Esophagus muscularis mucosa (tissue), 4 donors: Measurements from ENCODE around the gene FAM222A. TPM values are rescaled to one million over a fixed set of nuclear protein-coding genes. Genes with fewer than 3 reads are reported as not detected.

ENCODE experiments used
- DNase-seq: peaks from one replicate; pipeline ENCODE4 v3.0.0-alpha.2; 2017; ENCODE audit errors: extremely low spot score
- H3K27ac ChIP-seq, 4 donors: fragments of 200-600 bp; sonication (generic); replicated peaks in 1 of 4; 1 replicate in 3 of 4; 2 replicates in 1 of 4; pipeline ENCODE4 v1.5.1; 2016 to 2019; ENCODE audit warnings: mild to moderate bottlenecking in 1 of 4
- H3K27me3 ChIP-seq, 4 donors: fragments of 200-600 bp; sonication (generic); one replicate each; pipeline versions ENCODE4 v1.5.1 to v1.6.0; 2016 to 2019
- H3K36me3 ChIP-seq, 4 donors: fragments of 200-600 bp; sonication (generic); one replicate each; pipeline ENCODE4 v1.5.1; 2016 to 2019
- H3K4me1 ChIP-seq, 4 donors: fragments of 200-600 bp; sonication (generic); one replicate each; pipeline ENCODE4 v1.5.1; 2016 to 2019
- H3K4me3 ChIP-seq, 4 donors: fragments of 200-600 bp; sonication (generic); 1 replicate in 2 of 4; 2 replicates in 2 of 4; pipeline ENCODE4 v1.5.1; 2016 to 2019; ENCODE audit warnings: mild to moderate bottlenecking in 4 of 4, moderate library complexity in 1 of 4
- H3K9me3 ChIP-seq, 4 donors: fragments of 200-600 bp; sonication (generic); 1 replicate in 3 of 4; 2 replicates in 1 of 4; pipeline ENCODE4 v1.5.1; 2016 to 2019
- CTCF ChIP-seq, 3 experiments: fragments of 200-600 bp in 2 of 3; fragments of 450-650 bp in 1 of 3; sonication (generic) in 2 of 3; IDR thresholded peaks; one replicate each; pipeline ENCODE4 v1.5.1; 2017 to 2019; ENCODE audit warnings: antibody characterized with exemption in 3 of 3, mild to moderate bottlenecking in 2 of 3, moderate library complexity in 1 of 3
- EP300 ChIP-seq: sonication (generic); formaldehyde crosslinking; IDR thresholded peaks from one replicate; pipeline ENCODE4 v1.6.1; 2017; ENCODE audit warnings: antibody characterized with exemption
- POLR2A ChIP-seq: fragments of 450-650 bp; IDR thresholded peaks from one replicate; pipeline ENCODE4 v1.6.1; 2017; ENCODE audit warnings: antibody characterized with exemption, moderate library complexity, mild to moderate bottlenecking, low read depth
- POLR2AphosphoS5 ChIP-seq, 2 donors: sonication (generic); formaldehyde crosslinking; IDR thresholded peaks; one replicate each; pipeline ENCODE4 v1.6.1; 2017; ENCODE audit warnings: antibody characterized with exemption in 2 of 2
- WGBS: methylation state at CpG from one replicate; pipeline ENCODE4 v1.1.5; 2018; 5-methylcytosine and 5-hydroxymethylcytosine counted together
- intact Hi-C: fragments of 100-400 bp; cut with DNase I; formaldehyde crosslinking; loops from one replicate; pipeline ENCODE4 v1.15.1; 2023
- total RNA-seq, 4 donors: library from RNA; depleted of rRNA; stranded (reverse); fragments of >200 nt; gene quantifications; one replicate each; pipeline versions ENCODE4 v1.1.0 to v1.2.1, GENCODE V29; 2016

Gene FAM222A
- total RNA-seq, 4 donors from 2014 or later: 0.42 to 3.8 (median 3.2) TPM

- H3K36me3 ChIP-seq: no peaks in the 10 kb centered on the region
- no peak overlapping the region for H3K4me3 ChIP-seq
- H3K27ac ChIP-seq: no peak overlapping the region
- intact Hi-C loops: loop anchor here (5.0 to 10.0 kb wide), 2 partner anchors 67 to 355 kb away; partner anchors contain the start of gene FAM222A
- DNase-seq: no peak
- peaks cover 0 to 6% (median 2%) of the 10 kb centered on the region in 4 donors for H3K4me1 ChIP-seq
- 91% methylated on average over 6 of the region's 6 CpGs for WGBS
- H3K9me3 ChIP-seq: peaks cover 0 to 15% (median 9%) of the 10 kb centered on the region in 4 donors
- TF ChIP-seq POLR2A: no peak
- no peak for TF ChIP-seq CTCF (IDR thresholded peaks at IDR 0.05)
- TF ChIP-seq POLR2AphosphoS5 (IDR thresholded peaks at IDR 0.05): no peak
- TF ChIP-seq EP300: no peak
- peaks cover 0 to 18% (median 0%) of the 10 kb centered on the region in 4 donors for H3K27me3 ChIP-seq
Measured at GRCh38 chr12:109779382-109779781, 65.8 kb downstream of the FAM222A start.

- 81% methylated on average over 10 of the region's 10 CpGs for WGBS
- intact Hi-C loops: no loop called here
Measured at GRCh38 chr12:109781668-109782325, 68.2 kb downstream of the FAM222A start.

GRCh38 chr12:109782326-109782703 lies 68.7 kb downstream of the FAM222A start:
- 93% methylated on average over 3 of the region's 9 CpGs for WGBS

More at GRCh38 chr12:109781668-109782325, 68.2 kb downstream of the FAM222A start:
- Histone ChIP-seq H3K9me3 (peaks cover 0 to 15% (median 9%) of the 10 kb centered on the region in 4 donors), H3K4me1 (peaks cover 0 to 2% (median 0%) of the 10 kb centered on the region in 4 donors), H3K27me3 (peaks cover 0 to 15% (median 0%) of the 10 kb centered on the region in 4 donors), H3K4me3 (no peak overlapping the region), H3K27ac (no peak overlapping the region), H3K36me3 (no peaks in the 10 kb centered on the region)
- TF ChIP-seq EP300: no peak
- TF ChIP-seq POLR2AphosphoS5 (IDR thresholded peaks at IDR 0.05): no peak
- TF ChIP-seq POLR2A: no peak
- TF ChIP-seq CTCF (IDR thresholded peaks at IDR 0.05): no peak
- no peak for DNase-seq

GRCh38 chr12:109783135-109783964 lies 69.7 kb downstream of the FAM222A start:
- TF ChIP-seq POLR2A: no peak
- Histone ChIP-seq H3K36me3 (no peaks in the 10 kb centered on the region), H3K27ac (no peak overlapping the region), H3K9me3 (peaks cover 0 to 13% (median 9%) of the 10 kb centered on the region in 4 donors), H3K27me3 (peaks cover 0 to 15% (median 0%) of the 10 kb centered on the region in 4 donors), H3K4me1 (no peaks in the 10 kb centered on the region), H3K4me3 (no peak overlapping the region)
- 80% methylated on average over 2 of the region's 28 CpGs for WGBS
- no peak for DNase-seq
- intact Hi-C loops: no loop called here

More at GRCh38 chr12:109782326-109782703, 68.7 kb downstream of the FAM222A start:
- DNase-seq: no peak
- intact Hi-C loops: no loop called here
- peaks cover 0 to 15% (median 9%) of the 10 kb centered on the region in 4 donors for H3K9me3 ChIP-seq
- H3K36me3 ChIP-seq: no peaks in the 10 kb centered on the region
- peaks cover 0 to 15% (median 0%) of the 10 kb centered on the region in 4 donors for H3K27me3 ChIP-seq
- H3K4me1 ChIP-seq: no peaks in the 10 kb centered on the region
- H3K4me3 ChIP-seq: no peak overlapping the region
- no peak overlapping the region for H3K27ac ChIP-seq
- TF ChIP-seq POLR2A (no peak), CTCF (IDR thresholded peaks at IDR 0.05) (no peak), EP300 (no peak), POLR2AphosphoS5 (IDR thresholded peaks at IDR 0.05) (no peak)

- Histone ChIP-seq H3K9me3 (peaks cover 0 to 7% (median 6%) of the 10 kb centered on the region in 4 donors), H3K4me3 (no peak overlapping the region), H3K27ac (no peak overlapping the region), H3K27me3 (peaks cover 0 to 15% (median 0%) of the 10 kb centered on the region in 4 donors), H3K4me1 (no peaks in the 10 kb centered on the region), H3K36me3 (no peaks in the 10 kb centered on the region)
- intact Hi-C loops: no loop called here
- WGBS: 74% methylated on average over 8 of the region's 8 CpGs
- TF ChIP-seq EP300: no peak
- TF ChIP-seq POLR2A: no peak
- TF ChIP-seq POLR2AphosphoS5 (IDR thresholded peaks at IDR 0.05): no peak
- TF ChIP-seq CTCF (IDR thresholded peaks at IDR 0.05): no peak
- no peak for DNase-seq
Measured at GRCh38 chr12:109783965-109784244, 70.3 kb downstream of the FAM222A start.
